H1 (cell line): ENCODE data around the gene S100PBP. TPM values are rescaled to one million over a fixed set of nuclear protein-coding genes. Genes with fewer than 3 reads are reported as not detected.

Experiments
- CTCF ChIA-PET: fragments of 300-600 bp; sonication (Branson Sonifier 250); formaldehyde crosslinking; loops from one replicate; lab custom pipeline; 2021; ENCODE audit not compliant: partially characterized antibody; lab: Charles Lee
- POLR2A ChIA-PET: fragments of 300-600 bp; sonication (Branson Sonifier 250); formaldehyde crosslinking; loops from one replicate; lab custom pipeline; 2021; ENCODE audit warnings: inconsistent platforms; ENCODE audit not compliant: partially characterized antibody; lab: Charles Lee
- DNase-seq, 2 experiments: peaks; one replicate each; pipeline versions ENCODE4 v3.0.0 to v3.0.0-alpha.2; 2010 to 2022; ENCODE audit warnings: low spot score in 2 of 2, low read depth in 1 of 2, mixed read lengths in 1 of 2
- FAIRE-seq: peaks from 2 replicates; lab custom pipeline; 2011; peaks lifted over from hg19 to GRCh38; lab: Jason Lieb, UNC
- H2AFZ ChIP-seq: 2 replicates; pipeline ENCODE4 v1.8.1; 2012; ENCODE audit warnings: low read length, inconsistent platforms
- H2AK5ac ChIP-seq: 2 replicates; pipeline ENCODE4 v1.6.1; 2013; ENCODE audit warnings: low read depth, low read length
- H2BK120ac ChIP-seq: replicated peaks from 2 replicates; pipeline ENCODE3; 2013; ENCODE audit warnings: low read depth, low read length, inconsistent platforms
- H2BK12ac ChIP-seq: 2 replicates; pipeline ENCODE4 v1.6.1; 2013; ENCODE audit warnings: low read depth, low read length
- H2BK15ac ChIP-seq: 2 replicates; pipeline ENCODE4 v1.6.1; 2013; ENCODE audit warnings: low read length
- H2BK20ac ChIP-seq: 2 replicates; pipeline ENCODE4 v1.6.1; 2013; ENCODE audit warnings: low read length
- H2BK5ac ChIP-seq: 2 replicates; pipeline ENCODE4 v1.6.1; 2013; ENCODE audit warnings: low read depth, low read length
- H3K14ac ChIP-seq: 2 replicates; pipeline ENCODE4 v1.6.1; 2013; ENCODE audit warnings: inconsistent platforms; ENCODE audit not compliant: insufficient read length
- H3K18ac ChIP-seq: 2 replicates; pipeline ENCODE4 v1.6.1; 2013; ENCODE audit warnings: low read length; ENCODE audit errors: extremely low read depth
- H3K23ac ChIP-seq: 2 replicates; pipeline ENCODE4 v1.6.1; 2013; ENCODE audit warnings: inconsistent platforms; ENCODE audit not compliant: insufficient read length
- H3K23me2 ChIP-seq: 2 replicates; pipeline ENCODE4 v1.6.1; 2013; ENCODE audit warnings: low read depth, low read length
- H3K27ac ChIP-seq: 2 replicates; pipeline ENCODE4 v1.6.1; 2011; ENCODE audit warnings: low read depth, low read length, inconsistent platforms
- H3K27me3 ChIP-seq, 4 experiments: replicated peaks in 1 of 4; 1 replicate in 1 of 4; 2 replicates in 3 of 4; pipeline versions ENCODE4 v1.6.1 to v1.8.1; 2011 to 2013; ENCODE audit warnings: low read length in 3 of 4, mild to moderate bottlenecking in 3 of 4, inconsistent platforms in 2 of 4, mixed read lengths in 2 of 4, moderate library complexity in 1 of 4; ENCODE audit not compliant: control insufficient read depth in 3 of 4, insufficient read depth in 3 of 4; ENCODE audit errors: extremely low read depth in 1 of 4
- H3K36me3 ChIP-seq, 4 experiments: 2 replicates each; pipeline versions ENCODE4 v1.6.1 to v1.8.1; 2011 to 2013; ENCODE audit warnings: mild to moderate bottlenecking in 4 of 4, low read length in 3 of 4, moderate library complexity in 2 of 4, control low read depth in 1 of 4, inconsistent platforms in 1 of 4; ENCODE audit not compliant: insufficient read depth in 4 of 4, control insufficient read depth in 2 of 4
- H3K4ac ChIP-seq: replicated peaks from 2 replicates; pipeline ENCODE3; 2013; ENCODE audit warnings: low read length, low read depth, mixed read lengths, inconsistent platforms; ENCODE audit not compliant: insufficient read length
- H3K4me1 ChIP-seq, 4 experiments: replicated peaks in 1 of 4; 1 replicate in 1 of 4; 2 replicates in 3 of 4; pipeline versions ENCODE4 v1.6.1 to v1.8.1; 2011 to 2013; ENCODE audit warnings: low read length in 3 of 4, inconsistent platforms in 2 of 4, mixed read lengths in 1 of 4; ENCODE audit not compliant: insufficient read depth in 4 of 4, control insufficient read depth in 3 of 4
- H3K4me2 ChIP-seq, 2 experiments: 2 replicates each; pipeline versions ENCODE4 v1.6.1 to v1.8.1; 2011 to 2013; ENCODE audit warnings: low read depth in 2 of 2, low read length in 2 of 2, control low read depth in 1 of 2, inconsistent platforms in 1 of 2, mild to moderate bottlenecking in 1 of 2; ENCODE audit not compliant: insufficient read depth in 1 of 2
- H3K4me3 ChIP-seq, 4 experiments: fragments of 200-600, 300-600 bp in 1 of 4; sonication (generic), shearing (Covaris generic), sonication (Bioruptor Twin) in 1 of 4; 2 replicates each; pipeline versions ENCODE4 v1.5.1 to v1.8.1; 2011 to 2016; ENCODE audit warnings: low read length in 4 of 4, low read depth in 3 of 4, control low read depth in 2 of 4, inconsistent platforms in 2 of 4, mild to moderate bottlenecking in 2 of 4, mixed read lengths in 1 of 4, moderate library complexity in 1 of 4; ENCODE audit not compliant: insufficient read depth in 2 of 4; ENCODE audit errors: extremely low read depth in 1 of 4
- H3K56ac ChIP-seq: replicated peaks from 2 replicates; pipeline ENCODE3; 2013; ENCODE audit warnings: low read depth, mild to moderate bottlenecking, mixed read lengths, low read length, inconsistent platforms; ENCODE audit not compliant: insufficient read length
- H3K79me1 ChIP-seq: 2 replicates; pipeline ENCODE4 v1.6.1; 2013; ENCODE audit warnings: low read depth, low read length, control low read depth
- H3K79me2 ChIP-seq, 2 experiments: 2 replicates each; pipeline versions ENCODE4 v1.6.1 to v1.8.1; 2012 to 2013; ENCODE audit warnings: low read length in 2 of 2, mild to moderate bottlenecking in 2 of 2, inconsistent platforms in 1 of 2; ENCODE audit not compliant: insufficient read depth in 2 of 2, control insufficient read depth in 1 of 2
- H3K9ac ChIP-seq, 4 experiments: replicated peaks in 1 of 4; 1 replicate in 1 of 4; 2 replicates in 3 of 4; pipeline versions ENCODE4 v1.6.1 to v1.8.1; 2011 to 2013; ENCODE audit warnings: low read depth in 3 of 4, low read length in 3 of 4, control low read depth in 2 of 4, mild to moderate bottlenecking in 2 of 4, moderate library complexity in 2 of 4, inconsistent platforms in 1 of 4; ENCODE audit errors: extremely low read depth in 1 of 4
- H3K9me3 ChIP-seq, 2 experiments: 2 replicates each; pipeline versions ENCODE4 v1.6.1 to v1.8.1; 2012 to 2013; ENCODE audit warnings: mild to moderate bottlenecking in 2 of 2, moderate library complexity in 2 of 2, control low read depth in 1 of 2, inconsistent platforms in 1 of 2, low read depth in 1 of 2, low read length in 1 of 2, mixed read lengths in 1 of 2; ENCODE audit not compliant: insufficient read depth in 2 of 2
- H4K20me1 ChIP-seq, 2 experiments: replicated peaks in 1 of 2; 2 replicates each; pipeline versions ENCODE3 to v1.8.1; 2011 to 2013; ENCODE audit warnings: inconsistent platforms in 2 of 2, low read length in 2 of 2, mild to moderate bottlenecking in 1 of 2; ENCODE audit not compliant: insufficient read depth in 2 of 2, control insufficient read depth in 1 of 2
- H4K5ac ChIP-seq: 2 replicates; pipeline ENCODE4 v1.6.1; 2013; ENCODE audit warnings: low read length, low read depth, mixed read lengths, inconsistent platforms; ENCODE audit not compliant: insufficient read length
- H4K8ac ChIP-seq: 2 replicates; pipeline ENCODE4 v1.8.0; 2013; ENCODE audit warnings: mild to moderate bottlenecking, moderate library complexity, low read length, inconsistent platforms; ENCODE audit not compliant: insufficient read depth; ENCODE audit errors: extremely low read depth
- H4K91ac ChIP-seq: replicated peaks from 2 replicates; pipeline ENCODE3; 2013; ENCODE audit warnings: low read length, mixed read lengths, inconsistent platforms; ENCODE audit not compliant: insufficient read length
- CTBP2 ChIP-seq: IDR thresholded peaks from 2 replicates; pipeline ENCODE4 v1.7.0; 2011; ENCODE audit warnings: borderline replicate concordance, mild to moderate bottlenecking, moderate library complexity, mixed read lengths, low read length; ENCODE audit not compliant: insufficient read depth, insufficient read length
- KDM5A ChIP-seq: fragments of 200-600 bp; IDR thresholded peaks from 2 replicates; pipeline ENCODE4 v1.7.1; 2012; ENCODE audit warnings: mild to moderate bottlenecking, low read length, inconsistent platforms, mixed read lengths
- MAX ChIP-seq: IDR thresholded peaks from 2 replicates; pipeline ENCODE4 v1.6.1; 2012; ENCODE audit warnings: inconsistent platforms
- POLR2A ChIP-seq, 2 experiments: IDR thresholded peaks; 1 replicate in 1 of 2; 2 replicates in 1 of 2; pipeline ENCODE4 v1.6.1; 2011; ENCODE audit warnings: low read depth in 2 of 2, low read length in 2 of 2, mild to moderate bottlenecking in 2 of 2; ENCODE audit errors: control extremely low read depth in 1 of 2
- RBBP5 ChIP-seq: IDR thresholded peaks from 2 replicates; pipeline ENCODE4 v1.7.1; 2012; ENCODE audit warnings: low read depth, mild to moderate bottlenecking, inconsistent platforms, low read length, moderate library complexity, borderline replicate concordance
- SP4 ChIP-seq: IDR thresholded peaks from 2 replicates; pipeline ENCODE4 v1.6.1; 2012; ENCODE audit warnings: low read length, inconsistent platforms
- TBP ChIP-seq: IDR thresholded peaks from 2 replicates; pipeline ENCODE4 v1.6.1; 2011; ENCODE audit warnings: low read depth, low read length, improper control_type of control experiment
- WGBS, 2 experiments: shearing (Covaris generic) in 1 of 2; methylation state at CpG; one replicate each; pipeline versions ENCODE4 v1.1.6 to v1.1.7; 2013 to 2015; ENCODE audit warnings: low lambda C conversion rate in 2 of 2, mixed read lengths in 2 of 2, inconsistent platforms in 1 of 2, low coverage in 1 of 2, missing lambda C conversion rate in 1 of 2; ENCODE audit not compliant: insufficient replicate concordance in 2 of 2, insufficient coverage in 1 of 2, insufficient read length in 1 of 2; ENCODE audit errors: extremely low coverage in 1 of 2, missing lambda C conversion rate in 1 of 2; 5-methylcytosine and 5-hydroxymethylcytosine counted together
- polyA plus RNA-seq, 7 experiments: library from polyadenylated mRNA; depleted of rRNA in 3 of 7; stranded (reverse) in 5 of 7; unstranded in 2 of 7; fragments of >200 nt in 5 of 7; fragments of 200-250 nt in 2 of 7; gene quantifications; 1 replicate in 5 of 7; 2 replicates in 1 of 7; 4 replicates in 1 of 7; pipeline versions ENCODE4 v1.2.1 to v1.2.3, GENCODE V29; 2011 to 2013; ENCODE audit warnings: missing spikeins in 2 of 7, mixed read lengths in 2 of 7
- total RNA-seq: library from RNA; stranded (reverse); fragmentation: NEBNext Ultra II Directional; extraction: Animal tissue kit (Norgen Biotek cat#: 25700); gene quantifications from 2 replicates; pipeline ENCODE4 v1.2.1, GENCODE V29; 2021

The S100PBP gene
- total and polyA plus RNA-seq, 2 of the 8 experiments (the other 6 are each of a cell fraction or from before 2014, with no cell fraction given): 43.8 to 68.3 TPM

- Histone ChIP-seq H3K23ac (no peak overlapping the region), H2BK120ac (no peak overlapping the region), H2BK20ac (no peak overlapping the region), H3K79me1 (no peaks in the 10 kb centered on the region; the same call in 1 of the 2 replicates), H3K4me2 (no peak overlapping the region), H3K27me3 (no peaks in the 10 kb centered on the region), H4K8ac (no peak overlapping the region), H4K91ac (no peak overlapping the region), H2BK5ac (no peak overlapping the region), H3K56ac (no peak overlapping the region), H3K27ac (no peak overlapping the region), H4K20me1 (peaks cover 12% of the 10 kb centered on the region in 2 experiments), H3K4ac (no peak overlapping the region), H3K79me2 (no peaks in the 10 kb centered on the region), H4K5ac (no peak overlapping the region), H3K23me2 (no peaks in the 10 kb centered on the region), H2AK5ac (no peak overlapping the region), H3K9ac (no peak overlapping the region), H3K9me3 (no peaks in the 10 kb centered on the region), H3K18ac (no peak overlapping the region), H3K14ac (no peak overlapping the region), H2AFZ (no peak overlapping the region), H2BK12ac (no peak overlapping the region), H3K36me3 (peaks cover 27 to 71% (median 40%) of the 10 kb centered on the region in 4 experiments), H3K4me1 (peaks cover 0 to 13% (median 5%) of the 10 kb centered on the region in 4 experiments; a peak in 6 of 7 replicates), H3K4me3 (no peak overlapping the region), H2BK15ac (no peak overlapping the region)
- FAIRE-seq (no peak), DNase-seq (no peak)
- ChIA-PET POLR2A (interaction anchor here (0.8 to 12.6 kb wide), 34 partner anchors 7 to 382 kb away, joined by 3 to 295 read pairs (median 6); partner anchors contain the start of genes BSDC1, FNDC5, RBBP4 and S100PBP), CTCF (interaction anchor here (0.5 to 12.2 kb wide), 12 partner anchors 9 to 363 kb away, joined by 3 to 329 read pairs (median 10); partner anchors contain the start of gene SYNC)
- WGBS, 2 experiments: 89% methylated on average over 13 of the region's 13 CpGs; no CpG with 5 or more reads in 1 of the 2 experiments
- TF ChIP-seq CTBP2 (no peak), MAX (no peak), TBP (no peak), SP4 (no peak), RBBP5 (no peak), POLR2A (IDR thresholded peaks at IDR 0.05; ENCODE audit: control extremely low read depth in 1 of 2, low read depth in 2 of 2, low read length in 2 of 2) (peak in 1 of 2 experiments; percentile 32; a peak in 1 of 3 replicates), KDM5A (no peak)
Measured at GRCh38 chr1:32775640-32776337, 41.7 kb upstream of the S100PBP start.
